Lower lobe of right lung (tissue), 2 donors: Measurements from ENCODE around the gene GOLGA3. TPM values are rescaled to one million over a fixed set of nuclear protein-coding genes. Genes with fewer than 3 reads are reported as not detected.

Experiments
- ATAC-seq, 2 donors: fragments of 200-7000 bp; cut with Tn5 transposase; one replicate each; pipeline ENCODE4 v1.9.1; 2020 to 2022; ENCODE audit warnings: mild to moderate bottlenecking in 2 of 2, moderate library complexity in 2 of 2
- DNase-seq: peaks from one replicate; pipeline ENCODE4 v3.0.0-alpha.2; 2020
- H3K27ac ChIP-seq: fragments of 200-600 bp; one replicate; pipeline ENCODE4 v1.8.0; 2022
- H3K27me3 ChIP-seq: fragments of 200-600 bp; one replicate; pipeline ENCODE4 v1.8.0; 2022; ENCODE audit warnings: low read depth
- H3K36me3 ChIP-seq: fragments of 200-600 bp; one replicate; pipeline ENCODE4 v1.8.0; 2022; ENCODE audit warnings: mild to moderate bottlenecking
- H3K4me1 ChIP-seq: fragments of 200-600 bp; one replicate; pipeline ENCODE4 v1.8.0; 2022
- H3K4me3 ChIP-seq: fragments of 200-600 bp; one replicate; pipeline ENCODE4 v1.8.0; 2022; ENCODE audit warnings: mild to moderate bottlenecking
- H3K9me3 ChIP-seq: fragments of 200-600 bp; one replicate; pipeline ENCODE4 v1.8.0; 2022
- CTCF ChIP-seq: fragments of 200-600 bp; IDR thresholded peaks from one replicate; pipeline ENCODE4 v1.8.0; 2022; ENCODE audit warnings: antibody characterized with exemption, mild to moderate bottlenecking
- intact Hi-C: fragments of 100-400 bp; cut with DNase I; formaldehyde crosslinking; loops from one replicate; pipeline ENCODE4 v1.11.0; 2022
- total RNA-seq: library from RNA; stranded (reverse); fragmentation: NEBNext Ultra II Directional; extraction: Animal tissue kit (Norgen Biotek cat#: 25700); gene quantifications from one replicate; pipeline ENCODE4 v1.2.1, GENCODE V29; 2021
- donor health status: DM: no; HTN: yes; CAD: no; lungs with severe emphysema.

The GOLGA3 gene
- total RNA-seq, 1 donor from 2014 or later = 59.7 TPM

- Histone ChIP-seq H3K4me3 (no peak overlapping the region), H3K27me3 (no peaks in the 10 kb centered on the region), H3K9me3 (no peaks in the 10 kb centered on the region), H3K4me1 (no peaks in the 10 kb centered on the region), H3K36me3 (peaks cover 100% of the 10 kb centered on the region), H3K27ac (no peak overlapping the region)
- no peak for TF ChIP-seq CTCF
- DNase-seq (peak; percentile 17), ATAC-seq (no peak)
- intact Hi-C loops = no loop called here
Measured at GRCh38 chr12:132740652-132741051, 88.0 kb downstream of the GOLGA3 start.

- no peak for DNase-seq
Measured at GRCh38 chr12:132740313-132740646, 88.4 kb downstream of the GOLGA3 start.

GRCh38 chr12:132739600-132740312 is 88.9 kb downstream of the GOLGA3 start:
- peaks cover 100% of the 10 kb centered on the region for H3K36me3 ChIP-seq
- ATAC-seq (no peak), DNase-seq (peak; percentile 28)
- H3K4me1 ChIP-seq = no peaks in the 10 kb centered on the region
- no peak for TF ChIP-seq CTCF
- H3K4me3 ChIP-seq = no peak overlapping the region
- intact Hi-C loops = no loop called here
- H3K9me3 ChIP-seq = no peaks in the 10 kb centered on the region
- H3K27me3 ChIP-seq = no peaks in the 10 kb centered on the region
- no peak overlapping the region for H3K27ac ChIP-seq

More at GRCh38 chr12:132740313-132740646, 88.4 kb downstream of the GOLGA3 start:
- no peaks in the 10 kb centered on the region for H3K9me3 ChIP-seq
- H3K4me3 ChIP-seq = no peak overlapping the region
- H3K27ac ChIP-seq = no peak overlapping the region
- peaks cover 100% of the 10 kb centered on the region for H3K36me3 ChIP-seq
- ATAC-seq = no peak
- no peak for TF ChIP-seq CTCF
- H3K4me1 ChIP-seq = no peaks in the 10 kb centered on the region
- H3K27me3 ChIP-seq = no peaks in the 10 kb centered on the region
- intact Hi-C loops = no loop called here

- Histone ChIP-seq H3K9me3 (no peaks in the 10 kb centered on the region), H3K36me3 (peaks cover 88% of the 10 kb centered on the region), H3K27me3 (no peaks in the 10 kb centered on the region), H3K4me1 (no peaks in the 10 kb centered on the region), H3K4me3 (no peak overlapping the region), H3K27ac (no peak overlapping the region)
- ATAC-seq (peak in 1 of 2 donors; percentile 25), DNase-seq (peak; percentile 28)
- TF ChIP-seq CTCF = no peak
- intact Hi-C loops = no loop called here
Measured at GRCh38 chr12:132736913-132737312, 91.8 kb downstream of the GOLGA3 start.

- ATAC-seq = peak in 1 of 2 donors; percentile 14
- TF ChIP-seq CTCF = no peak
- intact Hi-C loops = no loop called here
- Histone ChIP-seq H3K4me3 (no peak overlapping the region), H3K4me1 (no peaks in the 10 kb centered on the region), H3K27ac (no peak overlapping the region), H3K9me3 (no peaks in the 10 kb centered on the region), H3K36me3 (peaks cover 88% of the 10 kb centered on the region), H3K27me3 (no peaks in the 10 kb centered on the region)
- peak; percentile 28 for DNase-seq
Measured at GRCh38 chr12:132736378-132736777, 92.3 kb downstream of the GOLGA3 start.
